H1 (cell line): ENCODE measurements around the gene FARSB. TPM values are rescaled to one million over a fixed set of nuclear protein-coding genes. Genes with fewer than 3 reads are reported as not detected.

Experiments used
- ATF2 ChIP-seq: IDR thresholded peaks from 2 replicates; pipeline ENCODE4 v1.6.1; 2012; ENCODE audit warnings: low read length, inconsistent platforms
- ATF3 ChIP-seq: IDR thresholded peaks from 2 replicates; pipeline ENCODE4 v1.6.1; 2011; ENCODE audit warnings: low read depth, mild to moderate bottlenecking, low read length; ENCODE audit not compliant: insufficient read depth
- CEBPB ChIP-seq: IDR thresholded peaks from 2 replicates; pipeline ENCODE4 v1.6.1; 2012; ENCODE audit warnings: low read depth, low read length
- CHD2 ChIP-seq: IDR thresholded peaks from 2 replicates; pipeline ENCODE4 v1.6.1; 2012; ENCODE audit warnings: low read length, improper control_type of control experiment
- MAFK ChIP-seq: IDR thresholded peaks from 2 replicates; pipeline ENCODE4 v1.6.1; 2012; ENCODE audit warnings: low read depth, mild to moderate bottlenecking, improper control_type of control experiment, low read length
- POLR2AphosphoS5 ChIP-seq: IDR thresholded peaks from 2 replicates; pipeline ENCODE4 v1.6.1; 2011; ENCODE audit warnings: low read depth, low read length
- RBBP5 ChIP-seq: IDR thresholded peaks from 2 replicates; pipeline ENCODE4 v1.7.1; 2012; ENCODE audit warnings: low read depth, mild to moderate bottlenecking, inconsistent platforms, low read length, moderate library complexity, borderline replicate concordance
- SAP30 ChIP-seq: fragments of 300-600 bp; sonication (generic); IDR thresholded peaks from 2 replicates; pipeline ENCODE4 v1.7.1; 2012; ENCODE audit warnings: low read length, moderate library complexity, mild to moderate bottlenecking, inconsistent platforms; ENCODE audit not compliant: insufficient read depth, insufficient replicate concordance
- SIRT6 ChIP-seq: IDR thresholded peaks from one replicate; pipeline ENCODE4 v1.7.1; 2012; ENCODE audit warnings: low read length, inconsistent platforms
- TBP ChIP-seq: IDR thresholded peaks from 2 replicates; pipeline ENCODE4 v1.6.1; 2011; ENCODE audit warnings: low read depth, low read length, improper control_type of control experiment
- USF2 ChIP-seq: IDR thresholded peaks from 2 replicates; pipeline ENCODE4 v1.6.1; 2011; ENCODE audit warnings: low read length, improper control_type of control experiment
- polyA plus RNA-seq, 7 experiments: library from polyadenylated mRNA; depleted of rRNA in 3 of 7; stranded (reverse) in 5 of 7; unstranded in 2 of 7; fragments of >200 nt in 5 of 7; fragments of 200-250 nt in 2 of 7; gene quantifications; 1 replicate in 5 of 7; 2 replicates in 1 of 7; 4 replicates in 1 of 7; pipeline versions ENCODE4 v1.2.1 to v1.2.3, GENCODE V29; 2011 to 2013; ENCODE audit warnings: missing spikeins in 2 of 7, mixed read lengths in 2 of 7
- total RNA-seq: library from RNA; stranded (reverse); fragmentation: NEBNext Ultra II Directional; extraction: Animal tissue kit (Norgen Biotek cat#: 25700); gene quantifications from 2 replicates; pipeline ENCODE4 v1.2.1, GENCODE V29; 2021

The FARSB gene
- total and polyA plus RNA-seq, 2 of the 8 experiments (the other 6 are each of a cell fraction or from before 2014, with no cell fraction given): 21.0 to 37.9 TPM

GRCh38 chr2:222576171-222577081 is 79.5 kb downstream of the FARSB start (continued):
- TF ChIP-seq ATF3 (no peak), ATF2 (no peak), CEBPB (no peak), SAP30 (no peak), SIRT6 (no peak), TBP (no peak), USF2 (no peak), POLR2AphosphoS5 (no peak), RBBP5 (no peak), MAFK (no peak), CHD2 (no peak)
